Neuronal stem cell (in vitro differentiated cells): ENCODE data around the gene MRGPRE.

Source experiments
- DNase-seq: peaks from one replicate; pipeline ENCODE4 v3.0.0-alpha.2; 2013; ENCODE audit warnings: low spot score
- H2AFZ ChIP-seq: one replicate; pipeline ENCODE4 v1.6.1; 2013; ENCODE audit warnings: mild to moderate bottlenecking, low read length, inconsistent platforms
- H2AK5ac ChIP-seq: 2 replicates; pipeline ENCODE4 v1.6.1; 2013; ENCODE audit warnings: low read depth, mild to moderate bottlenecking, inconsistent platforms, low read length, moderate library complexity, mixed read lengths
- H2BK120ac ChIP-seq: 2 replicates; pipeline ENCODE4 v1.6.1; 2013; ENCODE audit warnings: low read depth, mild to moderate bottlenecking, inconsistent platforms, low read length, moderate library complexity, mixed read lengths
- H2BK12ac ChIP-seq: one replicate; pipeline ENCODE4 v1.6.1; 2013; ENCODE audit warnings: low read length, inconsistent platforms
- H2BK15ac ChIP-seq: 2 replicates; pipeline ENCODE4 v1.6.1; 2013; ENCODE audit warnings: mild to moderate bottlenecking, low read length, inconsistent platforms, mixed read lengths
- H2BK5ac ChIP-seq: one replicate; pipeline ENCODE4 v1.6.1; 2013; ENCODE audit warnings: inconsistent platforms, mild to moderate bottlenecking, low read length, moderate library complexity
- H3K14ac ChIP-seq: one replicate; pipeline ENCODE4 v1.6.1; 2013; ENCODE audit warnings: low read length, inconsistent platforms
- H3K18ac ChIP-seq: 2 replicates; pipeline ENCODE4 v1.6.1; 2013; ENCODE audit warnings: low read length, inconsistent platforms
- H3K23ac ChIP-seq: 2 replicates; pipeline ENCODE4 v1.6.1; 2013; ENCODE audit warnings: low read depth, mild to moderate bottlenecking, mixed read lengths, low read length, inconsistent platforms; ENCODE audit not compliant: poor library complexity
- H3K27ac ChIP-seq: replicated peaks from 3 replicates; pipeline ENCODE4 v1.5.1; 2013; ENCODE audit warnings: low read length, inconsistent platforms
- H3K27me3 ChIP-seq, 3 experiments: 2 replicates each; pipeline ENCODE4 v1.6.1; 2013; ENCODE audit warnings: low read length in 3 of 3, mild to moderate bottlenecking in 2 of 3, inconsistent platforms in 1 of 3, low read depth in 1 of 3, mixed read lengths in 1 of 3, moderate library complexity in 1 of 3; ENCODE audit not compliant: control insufficient read depth in 3 of 3, insufficient read depth in 3 of 3
- H3K36me3 ChIP-seq, 2 donors: replicated peaks in 1 of 2; 2 replicates each; pipeline ENCODE4 v1.6.1; 2013; ENCODE audit warnings: low read length in 2 of 2; ENCODE audit not compliant: control insufficient read depth in 2 of 2, insufficient read depth in 2 of 2
- H3K4ac ChIP-seq: 2 replicates; pipeline ENCODE4 v1.6.1; 2013; ENCODE audit warnings: inconsistent platforms, mild to moderate bottlenecking, low read length, moderate library complexity
- H3K4me1 ChIP-seq, 2 donors: 1 replicate in 1 of 2; 2 replicates in 1 of 2; pipeline ENCODE4 v1.6.1; 2013; ENCODE audit warnings: low read length in 2 of 2, low read depth in 1 of 2; ENCODE audit not compliant: control insufficient read depth in 2 of 2, insufficient read depth in 1 of 2
- H3K4me2 ChIP-seq: one replicate; pipeline ENCODE4 v1.6.1; 2013; ENCODE audit warnings: mild to moderate bottlenecking, low read length, inconsistent platforms; ENCODE audit not compliant: insufficient read depth, poor library complexity, severe bottlenecking
- H3K4me3 ChIP-seq, 2 donors: 2 replicates each; pipeline ENCODE4 v1.5.1; 2013; ENCODE audit warnings: low read length in 2 of 2, mild to moderate bottlenecking in 2 of 2, inconsistent platforms in 1 of 2, moderate library complexity in 1 of 2
- H3K79me1 ChIP-seq: one replicate; pipeline ENCODE4 v1.6.1; 2013; ENCODE audit warnings: low read depth, mild to moderate bottlenecking, inconsistent platforms, low read length, moderate library complexity
- H3K9ac ChIP-seq: one replicate; pipeline ENCODE4 v1.6.1; 2013; ENCODE audit warnings: mild to moderate bottlenecking, low read depth, low read length, inconsistent platforms; ENCODE audit not compliant: poor library complexity
- H3K9me3 ChIP-seq, 2 donors: replicated peaks in 1 of 2; 2 replicates each; pipeline versions ENCODE3 to v1.6.1; 2013; ENCODE audit warnings: low read length in 2 of 2, mild to moderate bottlenecking in 2 of 2, inconsistent platforms in 1 of 2, low read depth in 1 of 2, mixed read lengths in 1 of 2, moderate library complexity in 1 of 2; ENCODE audit not compliant: control insufficient read depth in 2 of 2, insufficient read depth in 1 of 2
- H4K8ac ChIP-seq: one replicate; pipeline ENCODE4 v1.6.1; 2013; ENCODE audit warnings: low read depth, mild to moderate bottlenecking, inconsistent platforms, low read length, moderate library complexity
- H4K91ac ChIP-seq: one replicate; pipeline ENCODE4 v1.6.1; 2013; ENCODE audit warnings: low read length, low read depth, mild to moderate bottlenecking, inconsistent platforms; ENCODE audit not compliant: poor library complexity
- WGBS, 2 donors: extraction: QIAGEN DNeasy Blood & Tissue Kit; methylation state at CpG; one replicate each; pipeline ENCODE4 v1.1.7; 2013; ENCODE audit warnings: missing lambda C conversion rate in 2 of 2, mixed read lengths in 1 of 2; ENCODE audit not compliant: insufficient read length in 2 of 2, insufficient replicate concordance in 1 of 2; ENCODE audit errors: extremely low coverage in 2 of 2; 5-methylcytosine and 5-hydroxymethylcytosine counted together

The MRGPRE gene

DNA sequence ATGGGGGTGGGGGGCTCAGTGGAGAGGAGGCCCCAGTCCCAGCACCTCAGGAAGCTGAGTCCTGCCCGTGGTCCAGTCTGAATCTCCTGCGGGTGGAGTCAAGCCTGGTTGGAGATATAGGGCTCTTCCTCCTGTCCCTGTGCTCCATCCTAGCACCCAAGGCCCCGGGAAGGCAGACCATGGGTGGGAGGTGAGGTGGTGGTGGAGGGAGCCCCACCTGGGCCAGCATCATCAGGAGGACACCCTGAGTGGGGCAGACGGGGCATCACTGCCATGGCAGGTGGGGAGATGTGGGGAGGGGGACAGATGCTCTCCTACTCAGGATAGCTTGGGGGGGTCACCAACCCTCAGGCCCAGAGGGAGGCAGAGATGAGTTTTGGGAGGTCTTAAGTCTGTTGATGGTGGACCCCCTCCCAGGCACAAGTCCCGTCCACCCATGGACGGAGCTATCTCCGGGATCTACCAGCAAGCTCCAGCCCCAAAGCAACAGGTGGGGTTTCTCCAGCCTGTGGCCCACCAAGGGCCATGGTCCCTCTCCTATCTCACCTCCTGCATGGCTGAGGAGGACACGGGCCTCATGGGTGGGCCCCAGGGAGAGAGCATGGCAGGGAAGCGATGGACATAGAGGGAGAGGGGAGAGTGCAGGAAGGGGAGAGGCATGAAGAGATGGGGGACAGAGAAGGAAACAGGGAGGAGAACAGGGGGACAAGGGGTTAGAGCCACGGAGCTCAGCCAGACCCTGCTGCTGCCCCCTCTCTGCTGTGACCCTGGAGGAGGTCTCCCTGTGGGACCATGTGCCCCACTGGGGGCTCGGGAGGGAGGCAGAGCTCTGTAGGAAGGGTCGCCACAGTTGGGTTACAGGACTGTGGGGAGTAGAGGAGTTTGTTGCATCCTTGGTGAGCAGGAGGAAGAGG lies 1.3 kb downstream of the MRGPRE start:
- H3K27me3 ChIP-seq, result no peaks in the 10 kb centered on the region

DNA sequence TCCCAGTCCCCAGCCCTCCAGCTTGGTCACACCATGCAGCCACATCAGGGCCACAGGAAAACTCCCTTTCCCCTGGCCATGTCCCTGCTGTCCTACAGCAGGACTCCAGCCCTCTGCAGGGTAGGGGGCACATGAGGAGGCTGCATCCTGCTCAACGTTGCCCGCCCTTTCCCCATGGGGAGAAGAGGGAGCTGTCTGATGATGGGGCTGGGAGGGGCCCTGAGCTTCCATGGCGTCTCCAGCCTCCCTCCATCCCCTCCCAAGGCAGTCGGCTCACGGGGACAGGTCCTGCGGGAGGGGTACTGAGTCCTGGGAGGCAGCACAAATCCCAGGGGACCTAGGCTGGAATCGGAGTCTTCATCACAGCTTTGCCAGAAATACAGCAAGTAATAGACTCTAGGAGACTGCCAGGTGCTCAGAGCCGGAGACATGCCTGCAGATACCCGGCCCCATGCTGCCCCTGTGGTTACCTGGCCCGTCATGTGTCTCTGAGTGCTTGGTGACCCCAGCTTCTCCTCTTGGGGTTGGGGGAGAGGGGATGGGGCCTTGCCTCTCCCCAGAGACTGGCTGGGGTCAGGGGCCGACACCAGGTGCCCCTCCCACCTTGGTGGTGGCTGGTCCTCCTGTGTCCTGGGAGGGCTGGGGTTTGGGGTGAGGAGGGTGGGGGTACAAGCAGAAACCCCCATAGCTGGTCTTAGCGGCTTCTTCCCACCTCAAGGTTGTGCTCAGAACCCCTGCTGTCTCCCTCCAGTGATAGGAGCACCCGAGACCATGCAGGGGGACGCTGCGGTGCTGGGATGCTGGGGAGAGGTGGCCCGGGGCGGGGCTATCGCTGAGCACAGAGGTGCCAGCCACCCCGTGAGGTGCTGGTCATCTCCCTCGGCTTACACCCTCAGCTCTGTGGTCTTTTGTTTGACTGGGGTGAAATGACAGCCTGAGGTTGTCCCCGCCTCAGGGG lies 2.3 kb downstream of the MRGPRE start:
- no peak overlapping the region for H4K8ac ChIP-seq
- no peak overlapping the region for H3K14ac ChIP-seq
- H2BK12ac ChIP-seq, result no peak overlapping the region
- H2BK5ac ChIP-seq, result peak overlapping the region; percentile 22
- H3K4me1 ChIP-seq, result peaks cover 0 to 7% of the 10 kb centered on the region in 2 donors
- no peak overlapping the region for H3K4me3 ChIP-seq
- H3K79me1 ChIP-seq, result no peaks in the 10 kb centered on the region
- no peak overlapping the region for H3K23ac ChIP-seq
- no peak overlapping the region for H3K27ac ChIP-seq
- H4K91ac ChIP-seq, result peak overlapping the region; percentile 85
- H3K4me2 ChIP-seq, result no peak overlapping the region
- no peak for DNase-seq
- WGBS, 2 donors, result no CpG with 5 or more reads among the region's 21 CpGs
- H2BK120ac ChIP-seq, result no peak overlapping the region
- peak overlapping the region; percentile 52 for H3K18ac ChIP-seq
- H3K4ac ChIP-seq, result no peak overlapping the region
- H2AK5ac ChIP-seq, result peak overlapping the region; percentile 75
- H3K9ac ChIP-seq, result no peak overlapping the region
- no peaks in the 10 kb centered on the region for H3K36me3 ChIP-seq
- no peaks in the 10 kb centered on the region for H3K9me3 ChIP-seq
- H2BK15ac ChIP-seq, result peak overlapping the region; percentile 78
- H2AFZ ChIP-seq, result no peak overlapping the region
- no peaks in the 10 kb centered on the region for H3K27me3 ChIP-seq

More for the DNA sequence above, 1.3 kb downstream of the MRGPRE start:
- Histone ChIP-seq H2BK120ac (no peak overlapping the region), H3K27ac (no peak overlapping the region), H2BK15ac (no peak overlapping the region), H2AK5ac (peak overlapping the region; percentile 92), H2BK12ac (peak overlapping the region; percentile 10), H3K14ac (no peak overlapping the region), H3K4me1 (peaks cover 0 to 3% of the 10 kb centered on the region in 2 donors), H4K8ac (peak overlapping the region; percentile 3), H3K4me3 (peak overlapping the region in 1 of 2 donors; percentile 46), H3K4me2 (no peak overlapping the region), H2BK5ac (no peak overlapping the region), H3K79me1 (no peaks in the 10 kb centered on the region), H2AFZ (no peak overlapping the region), H3K9me3 (no peaks in the 10 kb centered on the region), H3K9ac (no peak overlapping the region), H4K91ac (no peak overlapping the region), H3K4ac (no peak overlapping the region), H3K18ac (peak overlapping the region; percentile 48), H3K36me3 (no peaks in the 10 kb centered on the region), H3K23ac (no peak overlapping the region)
- WGBS, 2 donors, result no CpG with 5 or more reads among the region's 12 CpGs
- DNase-seq, result no peak

DNA sequence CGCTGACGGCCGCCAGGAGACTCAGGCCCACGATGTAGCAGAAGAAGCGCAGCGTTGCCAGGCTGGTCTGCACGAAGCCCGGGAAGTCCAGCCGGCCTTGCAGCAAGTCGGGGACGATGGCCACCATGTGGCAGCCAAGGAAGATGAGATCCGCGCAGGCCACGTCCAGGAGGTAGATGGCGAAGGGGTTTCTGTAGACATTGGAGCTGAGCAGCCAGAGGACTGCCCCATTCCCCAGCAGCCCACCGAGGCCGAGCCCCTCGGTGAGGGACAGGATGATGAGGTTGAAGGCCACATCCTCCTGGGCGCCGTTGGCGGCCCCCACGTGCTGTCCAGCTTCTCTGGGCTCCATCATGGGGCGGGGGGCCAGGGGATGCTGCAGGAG lies 3.8 kb downstream of the MRGPRE start:
- no peak overlapping the region for H3K9ac ChIP-seq
- WGBS, 2 donors, result no CpG with 5 or more reads among the region's 23 CpGs
- peak overlapping the region; percentile 53 for H2AK5ac ChIP-seq
- H3K4me1 ChIP-seq, result peaks cover 12 to 15% of the 10 kb centered on the region in 2 donors
- no peaks in the 10 kb centered on the region for H3K27me3 ChIP-seq
- H3K36me3 ChIP-seq, result no peaks in the 10 kb centered on the region
- H3K9me3 ChIP-seq, result no peaks in the 10 kb centered on the region
- H4K8ac ChIP-seq, result peak overlapping the region; percentile 17
- H3K14ac ChIP-seq, result peak overlapping the region; percentile 56
- no peak overlapping the region for H2BK120ac ChIP-seq
- H4K91ac ChIP-seq, result no peak overlapping the region
- peak overlapping the region; percentile 83 for H3K18ac ChIP-seq
- DNase-seq, result no peak
- peak overlapping the region; percentile 55 for H3K23ac ChIP-seq
- H3K4me2 ChIP-seq, result no peak overlapping the region
- peak overlapping the region; percentile 37 for H3K4ac ChIP-seq
- no peaks in the 10 kb centered on the region for H3K79me1 ChIP-seq
- peak overlapping the region; percentile 73 for H2BK12ac ChIP-seq
- H3K4me3 ChIP-seq, result no peak overlapping the region
- H2BK15ac ChIP-seq, result peak overlapping the region; percentile 89
- H2BK5ac ChIP-seq, result no peak overlapping the region
- no peak overlapping the region for H3K27ac ChIP-seq
- no peak overlapping the region for H2AFZ ChIP-seq
